Measurements from ENCODE around the gene DNAJC13. TPM values are rescaled to one million over a fixed set of nuclear protein-coding genes. Genes with fewer than 3 reads are reported as not detected.

DNAJC13 gene
- total and polyA plus RNA-seq, 2 of the 8 experiments (the other 6 are each of a cell fraction or from before 2014, with no cell fraction given), result 7.9 to 28.8 TPM

GRCh38 chr3:132563420-132564069 lies 146.2 kb downstream of the DNAJC13 start (continued):
- TF ChIP-seq ASH2L (IDR thresholded peaks at IDR 0.05; ENCODE audit: low read length) (no peak), CEBPB (IDR thresholded peaks at IDR 0.05; ENCODE audit: low read depth, low read length) (no peak), CREB1 (IDR thresholded peaks at IDR 0.05) (no peak)
